Measurements from ENCODE around the gene SCMH1.

Gene SCMH1

GRCh38 chr1:41239988-41240610, 2.0 kb downstream of the SCMH1 start:
- Histone ChIP-seq H3K36me3 (ENCODE audit: control insufficient read depth in 1 of 2, insufficient read depth in 2 of 2, low read depth in 1 of 2, low read length in 2 of 2) (no peaks in the 10 kb centered on the region), H3K27me3 (ENCODE audit: control insufficient read depth in 1 of 2, insufficient read depth in 1 of 2, low read length in 2 of 2) (no peaks in the 10 kb centered on the region), H3K9ac (ENCODE audit: low read length) (no peak overlapping the region), H3K18ac (ENCODE audit: low read depth in 1 of 2, low read length in 2 of 2) (no peak overlapping the region), H4K91ac (ENCODE audit: low read length) (no peak overlapping the region), H3K9me3 (ENCODE audit: control insufficient read depth, low read length) (no peaks in the 10 kb centered on the region), H3K4me3 (ENCODE audit: insufficient read depth in 1 of 2, low read depth in 1 of 2, low read length in 2 of 2) (no peak overlapping the region), H2BK120ac (ENCODE audit: low read depth, low read length) (no peak overlapping the region), H2AFZ (ENCODE audit: low read depth, low read length) (no peak overlapping the region), H4K8ac (ENCODE audit: low read length) (no peak overlapping the region), H3K4ac (ENCODE audit: low read depth in 1 of 2, low read length in 2 of 2) (no peak overlapping the region), H2AK5ac (ENCODE audit: low read length, severe bottlenecking) (no peak overlapping the region), H3K27ac (ENCODE audit: low read length, poor library complexity, severe bottlenecking) (no peak overlapping the region), H3K4me2 (ENCODE audit: low read length, poor library complexity, severe bottlenecking) (no peak overlapping the region), H3K23ac (ENCODE audit: low read length in 2 of 2) (no peak overlapping the region), H3K79me1 (replicated peaks; ENCODE audit: low read length, poor library complexity, severe bottlenecking) (peaks cover 20% of the 10 kb centered on the region), H3K14ac (ENCODE audit: low read length in 2 of 2) (no peak overlapping the region), H2BK5ac (ENCODE audit: low read depth, low read length, poor library complexity, severe bottlenecking) (no peak overlapping the region), H3K4me1 (ENCODE audit: control insufficient read depth, insufficient read depth, low read depth, low read length) (peaks cover 10% of the 10 kb centered on the region), H2BK15ac (ENCODE audit: low read depth, poor library complexity, severe bottlenecking) (no peak overlapping the region), H2BK12ac (ENCODE audit: low read length in 2 of 2) (no peak overlapping the region)
- DNase-seq = peak; percentile 75

GRCh38 chr1:41238311-41238988, 3.7 kb downstream of the SCMH1 start:
- Histone ChIP-seq H3K27me3 (ENCODE audit: control insufficient read depth in 1 of 2, insufficient read depth in 1 of 2, low read length in 2 of 2) (no peaks in the 10 kb centered on the region), H3K4me1 (ENCODE audit: control insufficient read depth, insufficient read depth, low read depth, low read length) (peaks cover 10% of the 10 kb centered on the region), H3K79me1 (replicated peaks; ENCODE audit: low read length, poor library complexity, severe bottlenecking) (peaks cover 25% of the 10 kb centered on the region), H2BK12ac (ENCODE audit: low read length in 2 of 2) (no peak overlapping the region), H2BK5ac (ENCODE audit: low read depth, low read length, poor library complexity, severe bottlenecking) (no peak overlapping the region), H3K4me3 (ENCODE audit: insufficient read depth in 1 of 2, low read depth in 1 of 2, low read length in 2 of 2) (no peak overlapping the region), H3K9ac (ENCODE audit: low read length) (no peak overlapping the region), H3K18ac (ENCODE audit: low read depth in 1 of 2, low read length in 2 of 2) (no peak overlapping the region), H2AFZ (ENCODE audit: low read depth, low read length) (no peak overlapping the region), H4K8ac (ENCODE audit: low read length) (no peak overlapping the region), H3K23ac (ENCODE audit: low read length in 2 of 2) (no peak overlapping the region), H3K9me3 (ENCODE audit: control insufficient read depth, low read length) (no peaks in the 10 kb centered on the region), H4K91ac (ENCODE audit: low read length) (no peak overlapping the region), H3K14ac (ENCODE audit: low read length in 2 of 2) (no peak overlapping the region), H3K4me2 (ENCODE audit: low read length, poor library complexity, severe bottlenecking) (no peak overlapping the region), H2BK15ac (ENCODE audit: low read depth, poor library complexity, severe bottlenecking) (no peak overlapping the region), H2AK5ac (ENCODE audit: low read length, severe bottlenecking) (no peak overlapping the region), H2BK120ac (ENCODE audit: low read depth, low read length) (no peak overlapping the region), H3K27ac (ENCODE audit: low read length, poor library complexity, severe bottlenecking) (no peak overlapping the region), H3K4ac (ENCODE audit: low read depth in 1 of 2, low read length in 2 of 2) (no peak overlapping the region), H3K36me3 (ENCODE audit: control insufficient read depth in 1 of 2, insufficient read depth in 2 of 2, low read depth in 1 of 2, low read length in 2 of 2) (no peaks in the 10 kb centered on the region)
- DNase-seq = peak; percentile 50
- 39% methylated on average over 5 of the region's 5 CpGs for WGBS

- Histone ChIP-seq H2BK5ac (ENCODE audit: low read depth, low read length, poor library complexity, severe bottlenecking) (no peak overlapping the region), H3K4ac (ENCODE audit: low read depth in 1 of 2, low read length in 2 of 2) (no peak overlapping the region), H4K8ac (ENCODE audit: low read length) (no peak overlapping the region), H3K14ac (ENCODE audit: low read length in 2 of 2) (no peak overlapping the region), H2BK120ac (ENCODE audit: low read depth, low read length) (no peak overlapping the region), H3K9ac (ENCODE audit: low read length) (no peak overlapping the region), H3K4me2 (ENCODE audit: low read length, poor library complexity, severe bottlenecking) (no peak overlapping the region), H2AK5ac (ENCODE audit: low read length, severe bottlenecking) (no peak overlapping the region), H3K23ac (ENCODE audit: low read length in 2 of 2) (no peak overlapping the region), H2BK12ac (ENCODE audit: low read length in 2 of 2) (no peak overlapping the region), H3K36me3 (ENCODE audit: control insufficient read depth in 1 of 2, insufficient read depth in 2 of 2, low read depth in 1 of 2, low read length in 2 of 2) (no peaks in the 10 kb centered on the region), H3K4me3 (ENCODE audit: insufficient read depth in 1 of 2, low read depth in 1 of 2, low read length in 2 of 2) (no peak overlapping the region), H3K79me1 (replicated peaks; ENCODE audit: low read length, poor library complexity, severe bottlenecking) (peaks cover 21% of the 10 kb centered on the region), H2AFZ (ENCODE audit: low read depth, low read length) (no peak overlapping the region), H3K4me1 (ENCODE audit: control insufficient read depth, insufficient read depth, low read depth, low read length) (peaks cover 4% of the 10 kb centered on the region), H3K27me3 (ENCODE audit: control insufficient read depth in 1 of 2, insufficient read depth in 1 of 2, low read length in 2 of 2) (no peaks in the 10 kb centered on the region), H3K9me3 (ENCODE audit: control insufficient read depth, low read length) (no peaks in the 10 kb centered on the region), H3K18ac (ENCODE audit: low read depth in 1 of 2, low read length in 2 of 2) (no peak overlapping the region), H2BK15ac (ENCODE audit: low read depth, poor library complexity, severe bottlenecking) (no peak overlapping the region), H3K27ac (ENCODE audit: low read length, poor library complexity, severe bottlenecking) (no peak overlapping the region), H4K91ac (ENCODE audit: low read length) (no peak overlapping the region)
- WGBS = 45% methylated on average over 2 of the region's 2 CpGs
- peak; percentile 26 for DNase-seq
Observed at GRCh38 chr1:41236781-41237180, 5.3 kb downstream of the SCMH1 start.

- H2BK12ac ChIP-seq (ENCODE audit: low read length in 2 of 2) = no peak overlapping the region
- no peaks in the 10 kb centered on the region for H3K9me3 ChIP-seq (ENCODE audit: control insufficient read depth, low read length)
- no peak overlapping the region for H3K14ac ChIP-seq (ENCODE audit: low read length in 2 of 2)
- no peak overlapping the region for H3K4ac ChIP-seq (ENCODE audit: low read depth in 1 of 2, low read length in 2 of 2)
- no peak overlapping the region for H2BK15ac ChIP-seq (ENCODE audit: low read depth, poor library complexity, severe bottlenecking)
- no peak overlapping the region for H3K27ac ChIP-seq (ENCODE audit: low read length, poor library complexity, severe bottlenecking)
- no peak for DNase-seq
- no peak overlapping the region for H3K9ac ChIP-seq (ENCODE audit: low read length)
- no peak overlapping the region for H3K4me3 ChIP-seq (ENCODE audit: insufficient read depth in 1 of 2, low read depth in 1 of 2, low read length in 2 of 2)
- no peak overlapping the region for H2AFZ ChIP-seq (ENCODE audit: low read depth, low read length)
- H2AK5ac ChIP-seq (ENCODE audit: low read length, severe bottlenecking) = no peak overlapping the region
- no peak overlapping the region for H3K23ac ChIP-seq (ENCODE audit: low read length in 2 of 2)
- H3K79me1 ChIP-seq (replicated peaks; ENCODE audit: low read length, poor library complexity, severe bottlenecking) = peaks cover 22% of the 10 kb centered on the region
- no peak overlapping the region for H2BK5ac ChIP-seq (ENCODE audit: low read depth, low read length, poor library complexity, severe bottlenecking)
- no peaks in the 10 kb centered on the region for H3K27me3 ChIP-seq (ENCODE audit: control insufficient read depth in 1 of 2, insufficient read depth in 1 of 2, low read length in 2 of 2)
- no peak overlapping the region for H4K91ac ChIP-seq (ENCODE audit: low read length)
- no peak overlapping the region for H2BK120ac ChIP-seq (ENCODE audit: low read depth, low read length)
- H3K18ac ChIP-seq (ENCODE audit: low read depth in 1 of 2, low read length in 2 of 2) = no peak overlapping the region
- no peaks in the 10 kb centered on the region for H3K4me1 ChIP-seq (ENCODE audit: control insufficient read depth, insufficient read depth, low read depth, low read length)
- no peak overlapping the region for H4K8ac ChIP-seq (ENCODE audit: low read length)
- no peak overlapping the region for H3K4me2 ChIP-seq (ENCODE audit: low read length, poor library complexity, severe bottlenecking)
- no peaks in the 10 kb centered on the region for H3K36me3 ChIP-seq (ENCODE audit: control insufficient read depth in 1 of 2, insufficient read depth in 2 of 2, low read depth in 1 of 2, low read length in 2 of 2)
Observed at GRCh38 chr1:41235893-41236292, 6.2 kb downstream of the SCMH1 start.
